HG02970 (cell line): ENCODE data around the gene PADI2.

Source experiments
- ATAC-seq: cut with Tn5 transposase; IDR thresholded peaks from one replicate; pipeline ENCODE4 v1.9.1; 2021; ENCODE audit warnings: mild to moderate bottlenecking, moderate library complexity, moderate number of reproducible peaks; ENCODE audit not compliant: unreplicated experiment, low FRiP score

PADI2 gene

DNA sequence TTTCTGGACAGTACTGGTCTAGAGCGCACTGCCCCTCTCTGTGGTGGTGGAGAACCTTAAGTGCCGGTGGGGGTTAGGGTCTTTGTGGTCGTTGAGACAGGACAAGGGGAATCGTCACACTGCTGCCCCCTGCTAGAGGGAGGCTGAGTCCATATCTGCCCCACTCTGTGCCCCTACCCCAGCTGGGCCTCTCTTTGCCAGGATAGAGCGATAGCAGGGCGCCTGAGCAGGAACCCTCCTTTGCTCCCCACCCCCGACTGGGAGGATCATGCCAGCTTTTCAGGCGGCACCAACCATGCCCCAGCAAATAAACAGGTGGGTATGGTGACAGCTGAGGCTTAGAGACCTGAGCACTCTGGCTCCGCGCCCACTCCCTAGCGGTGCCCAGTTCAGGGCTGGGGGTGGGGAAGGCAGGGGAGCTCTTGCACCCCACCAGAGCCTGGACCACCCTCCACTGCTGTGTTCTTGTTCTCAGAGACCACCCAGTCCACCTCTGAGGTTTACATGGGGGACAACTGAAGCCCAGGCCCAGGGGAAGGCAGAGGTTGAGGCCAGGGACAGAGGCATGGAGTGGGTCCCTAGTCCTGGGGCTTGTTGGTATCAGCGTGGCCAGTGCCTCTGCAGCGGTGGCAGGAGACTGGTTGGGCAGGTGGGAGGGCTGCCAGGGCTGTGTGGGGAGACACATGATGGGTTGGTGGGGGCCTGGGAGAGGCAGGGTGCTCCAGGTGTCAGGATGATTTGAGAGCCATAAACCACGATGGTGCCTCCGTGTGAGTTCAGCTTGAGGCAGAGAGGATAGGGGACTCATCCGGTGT is 1.6 kb downstream of the PADI2 start:
- ATAC-seq, result no peak

- no peak for ATAC-seq
Measured at GRCh38 chr1:17116643-17117042, 2.6 kb downstream of the PADI2 start.

DNA sequence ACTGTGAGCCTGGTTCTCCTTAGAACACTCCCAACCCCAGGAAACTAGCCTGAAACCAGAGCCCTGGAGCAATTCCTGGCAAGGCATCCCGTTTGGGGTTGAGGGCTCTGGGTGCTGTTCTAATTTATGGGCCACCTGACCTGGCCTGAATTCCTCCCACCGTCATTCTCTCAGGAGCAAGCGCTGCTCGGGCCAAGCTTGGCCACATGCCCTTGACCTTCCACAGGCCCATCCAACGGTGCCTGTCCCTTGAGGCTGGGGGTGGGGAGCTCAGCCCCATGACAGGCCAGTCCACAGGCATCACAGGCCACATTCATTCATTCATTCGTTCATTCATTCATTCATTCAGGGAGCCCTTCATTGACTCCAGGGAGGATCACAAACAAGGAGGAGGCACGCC is 5.3 kb downstream of the PADI2 start:
- ATAC-seq, result no peak

- no peak for ATAC-seq
Measured at GRCh38 chr1:17112496-17113236, 6.6 kb downstream of the PADI2 start.

- no peak for ATAC-seq
Measured at GRCh38 chr1:17112076-17112475, 7.2 kb downstream of the PADI2 start.

GRCh38 chr1:17110555-17110926 is 8.7 kb downstream of the PADI2 start:
- no peak for ATAC-seq

DNA sequence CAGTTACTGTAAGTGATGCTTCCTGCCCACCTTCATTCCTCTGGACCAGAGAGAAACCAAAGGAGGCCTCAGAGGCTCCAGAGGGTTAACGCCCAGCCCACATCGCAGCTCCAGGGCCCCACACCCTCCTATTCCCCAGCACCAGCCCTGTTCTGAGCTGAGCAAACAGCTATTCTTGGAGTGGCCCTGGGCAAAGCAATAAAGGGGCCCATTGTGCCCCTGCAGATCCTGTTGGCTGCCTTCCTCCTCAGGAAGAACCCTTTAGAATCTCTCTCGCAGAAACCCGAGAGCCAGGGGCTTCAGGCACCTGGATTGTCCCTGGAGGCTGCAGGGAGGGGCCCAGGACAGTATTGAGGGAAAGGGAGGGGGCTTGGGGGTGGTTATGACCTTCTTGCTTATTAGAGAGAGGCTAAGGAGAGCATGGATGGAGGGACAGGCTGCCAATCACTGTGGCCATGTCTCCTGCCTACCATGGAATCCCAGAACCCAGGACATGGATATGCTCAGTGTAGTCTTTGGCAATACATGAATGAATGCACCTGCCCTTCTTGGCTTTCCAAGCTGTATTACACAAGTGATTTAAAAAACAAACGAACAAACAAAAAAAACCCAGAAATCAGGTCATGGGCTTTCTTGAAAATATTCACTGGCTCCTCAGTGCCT is 9.2 kb downstream of the PADI2 start:
- ATAC-seq, result no peak

DNA sequence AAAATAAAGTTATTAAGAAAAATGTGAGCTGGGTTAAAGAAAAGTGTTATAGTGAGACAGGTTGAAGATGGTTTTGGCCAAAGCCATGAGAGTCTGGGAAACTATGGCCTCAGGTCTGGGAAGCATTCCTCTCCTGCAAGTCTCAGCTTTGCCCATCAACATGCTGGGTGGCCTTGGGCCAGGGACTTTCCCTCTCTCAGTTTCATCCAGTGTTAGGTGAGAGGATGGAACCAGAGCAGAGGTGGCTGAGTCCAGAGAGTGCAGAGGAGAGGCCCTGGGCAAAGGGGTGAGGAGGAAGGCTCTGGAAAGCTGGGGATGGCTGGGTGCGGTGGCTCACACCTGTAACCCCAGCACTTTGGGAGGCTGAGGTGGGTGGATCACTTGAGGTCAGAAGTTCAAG is 10.5 kb downstream of the PADI2 start:
- no peak for ATAC-seq

DNA sequence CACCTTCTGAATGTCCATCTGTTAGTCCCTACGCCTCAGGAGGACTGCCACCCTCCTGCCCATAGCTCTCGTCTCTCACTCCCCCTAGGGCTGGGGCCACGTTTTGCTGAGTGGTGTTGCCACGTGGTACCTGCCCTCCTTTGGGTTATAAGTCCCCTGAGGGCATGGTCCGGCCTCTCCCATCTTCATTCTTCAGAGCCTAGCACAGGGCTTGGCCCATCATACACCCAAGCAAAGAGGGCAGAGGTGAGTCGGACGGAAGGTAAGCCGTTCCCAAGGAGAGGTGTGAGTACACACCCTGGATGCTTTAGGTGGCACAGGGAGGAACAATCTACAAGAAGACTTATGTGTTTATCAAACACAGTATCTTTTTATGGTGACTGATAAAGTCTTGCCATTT is 10.9 kb downstream of the PADI2 start:
- no peak for ATAC-seq

- no peak for ATAC-seq
Measured at GRCh38 chr1:17104782-17105181, 14.5 kb downstream of the PADI2 start.

DNA sequence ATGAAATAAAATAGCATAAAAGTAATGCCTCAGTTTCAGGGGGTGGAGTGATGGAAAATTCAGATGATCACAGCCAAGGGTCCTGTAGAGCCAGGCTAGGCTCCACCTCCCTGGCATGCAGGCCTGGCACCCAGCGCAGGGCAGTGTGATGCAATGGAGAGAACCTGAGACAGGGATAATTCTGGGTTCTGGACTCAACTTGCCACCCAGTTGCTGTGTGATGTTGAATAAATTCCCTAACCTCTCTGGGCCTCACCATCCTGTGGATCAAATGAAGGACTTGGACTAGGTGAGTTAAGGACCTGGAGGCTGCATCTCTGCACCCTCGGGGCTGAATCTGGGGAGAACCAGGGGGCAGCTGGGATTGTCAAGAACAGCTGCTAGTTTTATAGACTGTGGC is 17.0 kb downstream of the PADI2 start:
- ATAC-seq, result no peak

DNA sequence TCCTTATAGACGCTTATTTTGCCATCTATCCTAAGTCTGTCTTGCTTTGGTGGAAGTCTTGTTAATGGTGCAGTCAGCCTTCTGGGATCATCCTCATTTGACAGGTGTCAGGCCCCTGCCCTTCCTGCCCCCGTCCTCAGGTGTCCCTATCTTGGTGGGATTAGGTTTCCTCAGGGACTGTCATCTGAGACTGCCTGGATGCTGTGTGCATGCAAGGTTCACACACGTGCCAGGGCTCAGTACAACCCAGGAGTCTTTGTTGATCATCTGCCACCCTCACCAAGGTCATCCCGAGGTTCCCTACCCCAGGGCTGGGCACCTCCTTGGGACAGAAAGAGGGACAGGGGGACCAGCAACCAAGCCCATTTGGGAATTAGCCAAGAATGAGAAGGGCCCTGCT is 18.0 kb downstream of the PADI2 start:
- ATAC-seq, result no peak

- ATAC-seq, result no peak
Measured at GRCh38 chr1:17099616-17100340, 19.5 kb downstream of the PADI2 start.

- ATAC-seq, result no peak
Measured at GRCh38 chr1:17098446-17099317, 20.6 kb downstream of the PADI2 start.

- ATAC-seq, result no peak
Measured at GRCh38 chr1:17097787-17098186, 21.5 kb downstream of the PADI2 start.

DNA sequence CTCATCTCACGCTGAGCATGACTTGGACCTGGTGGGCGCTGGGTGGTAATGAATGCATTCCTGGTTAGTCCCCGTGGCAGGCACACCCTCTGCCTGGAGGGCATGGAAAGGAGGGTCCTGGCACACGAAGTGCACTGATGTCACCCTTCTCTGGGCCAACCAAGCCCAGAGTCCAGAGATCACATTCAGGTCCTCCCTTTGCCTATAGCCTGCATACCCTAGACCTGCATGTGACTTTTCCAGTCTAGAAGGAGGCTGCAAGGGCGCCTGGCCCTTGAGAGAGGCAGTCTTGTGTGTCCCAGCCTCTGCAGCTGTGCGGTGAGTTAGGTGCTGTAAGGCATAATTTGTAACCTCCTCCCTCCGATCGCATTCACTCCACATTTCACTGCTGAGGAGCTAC is 22.1 kb downstream of the PADI2 start:
- no peak for ATAC-seq

- no peak for ATAC-seq
Measured at GRCh38 chr1:17096584-17096983, 22.7 kb downstream of the PADI2 start.

GRCh38 chr1:17095141-17095540 is 24.1 kb downstream of the PADI2 start:
- ATAC-seq, result no peak

DNA sequence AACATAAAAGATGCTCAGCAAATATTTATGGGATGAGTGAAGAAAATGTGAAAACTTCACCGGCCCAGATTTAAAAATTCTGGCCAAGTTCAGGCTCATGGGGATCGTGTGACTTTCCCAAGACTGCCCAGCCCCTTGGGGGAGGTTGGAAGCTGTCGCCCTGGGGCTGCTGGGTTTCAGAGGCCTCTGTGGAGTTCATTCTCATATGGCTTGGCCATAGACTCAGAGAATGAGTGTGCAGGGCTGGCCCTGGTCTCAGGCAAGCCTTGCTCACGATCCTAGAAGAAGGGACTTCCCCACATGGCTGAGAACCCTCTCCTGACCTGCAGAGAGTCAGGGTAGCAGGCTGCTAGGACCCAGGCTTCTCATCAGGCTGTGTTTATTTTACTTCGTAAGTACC is 24.6 kb downstream of the PADI2 start:
- no peak for ATAC-seq

DNA sequence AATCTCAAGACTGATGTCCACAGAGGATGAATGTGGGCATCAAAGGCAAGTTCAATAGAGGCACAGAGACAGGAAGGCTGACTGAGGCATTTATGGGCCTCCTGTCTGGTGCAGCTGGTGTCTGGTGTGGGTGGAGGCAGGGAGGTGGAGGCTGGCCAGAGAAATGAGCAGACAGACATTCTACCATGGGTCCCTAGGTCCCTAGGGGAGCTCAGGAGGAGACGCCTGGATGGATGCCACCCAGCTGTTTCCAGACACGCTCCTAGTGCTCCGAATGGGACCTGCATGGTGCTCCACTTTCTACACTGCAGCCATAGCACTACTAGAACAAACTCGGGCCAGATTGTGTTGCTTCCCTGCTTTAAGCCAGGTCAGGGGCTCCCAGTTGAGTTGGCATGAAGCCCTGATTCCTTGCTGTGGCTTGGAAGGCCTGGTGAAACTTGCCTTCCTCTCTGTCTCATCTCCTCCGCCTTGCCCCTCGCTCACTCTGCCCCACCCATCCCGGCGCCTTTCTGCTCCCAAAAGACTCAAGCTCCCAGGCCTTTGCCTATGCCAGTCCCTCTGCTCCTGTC is 25.3 kb downstream of the PADI2 start:
- no peak for ATAC-seq
